Glomerular visceral epithelial cell (primary cell): ENCODE measurements around the gene KRT85.

ENCODE experiments used
- DNase-seq: peaks from one replicate; pipeline ENCODE4 v3.0.0-alpha.2; 2016; ENCODE audit errors: extremely low spot score

KRT85 gene

DNA sequence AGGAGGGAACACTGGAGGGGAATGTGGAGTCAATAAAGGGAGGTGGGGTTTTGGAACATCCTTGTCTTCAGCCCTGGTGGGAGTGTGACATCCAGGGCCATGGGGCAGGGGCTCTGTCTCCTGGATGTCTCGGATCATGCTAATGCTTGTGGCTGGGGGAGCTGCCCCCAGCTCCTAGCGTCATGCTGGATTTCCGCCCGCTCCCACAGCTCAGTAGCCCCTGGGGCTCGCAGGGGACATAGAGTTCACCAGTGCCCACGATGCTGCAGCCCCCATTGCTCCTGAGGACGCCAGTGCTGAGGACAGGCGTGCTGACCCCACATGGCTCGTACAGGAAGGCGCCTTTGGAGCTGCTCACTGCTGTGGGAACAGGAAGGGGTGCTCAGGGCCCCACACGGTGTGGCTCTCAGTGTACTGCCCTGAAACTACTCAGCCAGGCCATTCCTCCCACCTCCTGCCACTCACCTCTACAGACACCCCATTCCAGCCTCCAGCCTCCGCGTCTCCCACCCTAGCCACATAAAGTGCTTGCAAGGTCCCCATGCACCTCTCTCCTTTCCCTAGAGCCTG is 27.6 kb upstream of the KRT85 start:
- no peak for DNase-seq

DNA sequence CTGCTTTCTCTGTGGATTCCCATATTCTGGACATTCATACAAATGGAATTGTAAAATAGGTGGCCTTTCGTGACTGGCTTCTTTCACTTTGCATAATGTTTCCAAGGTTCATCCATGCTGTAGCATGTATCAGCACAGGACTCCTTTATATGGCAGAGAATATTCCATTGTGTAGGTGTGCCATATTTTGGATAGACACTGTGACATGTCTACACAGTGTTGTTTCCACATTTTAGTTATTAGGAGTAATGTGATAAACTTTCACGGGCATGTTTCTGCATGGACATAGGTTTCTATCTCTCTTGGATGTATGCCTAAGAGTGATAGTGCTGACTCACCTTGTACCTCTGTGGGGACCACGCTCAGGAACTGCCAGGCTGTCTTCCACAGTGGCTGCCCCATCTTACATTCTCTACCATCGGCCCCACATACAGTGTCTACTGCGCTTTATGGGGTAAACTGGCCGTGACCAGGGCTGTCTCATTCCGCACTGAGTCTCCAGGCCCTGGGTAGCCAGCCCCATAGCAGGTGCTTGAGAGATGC is 25.3 kb upstream of the KRT85 start:
- no peak for DNase-seq

DNA sequence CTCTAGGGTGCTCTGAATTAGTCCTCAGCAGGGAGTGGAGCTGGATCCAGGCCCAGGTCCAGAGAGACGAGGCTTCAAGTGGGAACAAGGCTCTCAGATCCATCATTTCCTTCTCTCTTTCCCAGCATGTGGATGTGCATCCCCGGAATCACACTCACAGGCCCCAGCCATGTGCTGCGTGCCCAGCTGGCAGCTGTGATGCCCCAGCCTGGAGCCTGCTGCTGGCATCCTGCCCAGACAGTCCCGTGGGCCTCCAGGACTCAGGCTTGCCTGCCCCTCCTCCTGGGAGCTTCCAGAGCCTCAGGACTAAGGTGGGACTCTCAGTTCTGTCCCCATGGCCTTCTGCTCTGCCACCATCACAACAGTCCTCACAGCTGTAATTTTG is 24.3 kb upstream of the KRT85 start:
- DNase-seq, result peak; percentile 65

DNA sequence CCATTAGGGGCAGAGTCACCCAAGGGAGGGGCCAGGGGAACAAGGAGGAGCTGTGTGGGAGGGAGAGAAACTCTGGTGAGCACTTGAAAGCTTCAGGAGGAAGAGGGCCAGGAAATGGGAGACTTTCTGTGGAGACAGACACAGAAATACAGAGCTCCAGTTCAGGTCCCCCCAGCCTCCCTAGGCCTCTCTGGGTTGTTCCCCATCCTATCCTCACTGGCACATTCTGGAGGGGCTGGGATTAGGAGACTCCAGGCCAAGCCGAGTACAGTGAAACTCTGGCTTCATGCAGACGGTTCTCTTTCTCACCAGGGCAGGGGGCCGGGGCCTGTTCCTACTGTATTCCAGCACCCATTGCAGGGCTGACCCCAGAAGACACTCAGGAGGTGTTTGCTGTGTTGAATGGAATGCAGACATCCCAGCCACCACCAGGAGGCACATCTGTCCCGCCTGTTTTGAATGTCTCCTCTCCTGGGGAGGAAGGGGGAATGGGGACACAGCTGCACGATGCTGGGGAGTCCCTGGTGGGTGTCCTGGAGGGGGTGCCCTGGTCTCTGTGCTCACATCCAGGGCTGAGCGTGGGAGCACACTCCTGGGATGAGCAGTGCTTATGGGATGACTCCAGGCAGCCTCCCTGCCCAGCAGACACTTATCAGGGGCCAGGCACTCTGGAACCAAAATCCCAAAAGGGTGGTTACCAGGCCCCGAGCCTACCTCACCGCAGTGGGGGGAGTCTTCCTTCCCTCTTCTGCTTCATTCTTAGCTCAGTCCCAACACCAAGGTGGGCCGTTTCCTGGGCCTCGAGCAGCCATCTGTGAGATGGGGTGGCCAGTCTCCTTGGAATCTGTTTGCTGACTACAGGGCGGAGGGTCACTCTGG is 23.7 kb upstream of the KRT85 start:
- peak; percentile 40 for DNase-seq

DNA sequence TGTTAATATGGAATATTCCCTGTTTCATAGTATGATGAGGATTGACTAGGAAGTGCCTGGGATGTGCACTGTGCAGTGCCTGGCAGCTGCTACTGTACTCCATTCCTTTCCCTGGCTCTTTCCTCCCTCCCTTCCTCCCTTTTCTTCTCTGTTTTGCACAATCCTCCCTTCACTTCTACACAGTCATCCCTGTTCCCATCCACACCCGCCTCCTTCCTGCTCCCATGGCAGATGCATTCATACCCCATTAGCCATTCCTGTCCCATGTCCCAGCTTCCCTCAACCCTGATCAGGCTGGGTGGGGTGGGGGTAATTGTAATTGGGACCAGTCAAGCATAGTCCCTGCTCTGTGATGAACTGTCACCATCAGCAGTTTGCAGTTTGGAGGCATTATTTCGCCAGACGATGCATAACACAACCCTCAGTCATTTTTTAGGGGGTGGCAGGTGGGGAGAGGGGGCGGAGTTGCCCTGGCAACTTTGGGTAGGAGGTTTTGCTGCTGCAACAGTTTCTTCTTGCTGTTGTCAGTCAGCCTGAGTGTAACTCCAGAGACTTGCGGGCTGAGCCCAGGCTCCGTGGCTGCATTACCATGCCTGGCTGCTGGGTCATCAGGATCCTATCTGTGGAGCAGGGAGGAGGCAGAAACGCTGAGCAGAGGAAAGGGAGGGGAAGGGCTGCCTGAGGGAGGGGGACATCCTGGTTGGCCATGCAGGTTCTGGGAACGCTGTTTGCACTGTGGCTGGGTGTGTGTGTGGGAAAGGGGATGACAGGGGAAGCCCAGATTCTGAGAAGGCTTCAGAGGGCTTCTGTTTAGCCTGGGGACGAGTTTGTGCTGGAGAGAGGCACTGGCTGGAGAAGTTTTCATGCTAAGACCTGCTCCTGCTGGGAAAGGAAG is 22.3 kb upstream of the KRT85 start:
- DNase-seq, result no peak

DNA sequence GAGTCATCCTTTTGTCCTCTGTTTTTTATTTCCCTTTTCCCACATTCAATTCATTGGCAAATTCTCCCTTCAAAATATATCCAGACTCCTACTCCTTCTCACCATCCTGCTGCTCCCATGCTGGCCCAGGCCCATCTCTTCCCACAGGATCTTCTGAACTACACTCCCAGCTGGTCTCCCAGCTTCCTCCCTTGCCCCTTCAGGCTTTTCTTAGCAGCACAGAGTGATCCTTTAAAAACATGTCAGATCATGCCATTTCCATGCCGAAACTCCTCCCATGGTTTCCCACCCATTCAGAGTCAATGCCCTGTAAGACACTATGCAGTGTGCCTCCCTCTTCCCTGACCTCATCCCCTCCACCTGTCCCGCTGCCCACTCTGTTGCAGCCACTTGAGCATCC is 20.6 kb upstream of the KRT85 start:
- DNase-seq, result no peak

DNA sequence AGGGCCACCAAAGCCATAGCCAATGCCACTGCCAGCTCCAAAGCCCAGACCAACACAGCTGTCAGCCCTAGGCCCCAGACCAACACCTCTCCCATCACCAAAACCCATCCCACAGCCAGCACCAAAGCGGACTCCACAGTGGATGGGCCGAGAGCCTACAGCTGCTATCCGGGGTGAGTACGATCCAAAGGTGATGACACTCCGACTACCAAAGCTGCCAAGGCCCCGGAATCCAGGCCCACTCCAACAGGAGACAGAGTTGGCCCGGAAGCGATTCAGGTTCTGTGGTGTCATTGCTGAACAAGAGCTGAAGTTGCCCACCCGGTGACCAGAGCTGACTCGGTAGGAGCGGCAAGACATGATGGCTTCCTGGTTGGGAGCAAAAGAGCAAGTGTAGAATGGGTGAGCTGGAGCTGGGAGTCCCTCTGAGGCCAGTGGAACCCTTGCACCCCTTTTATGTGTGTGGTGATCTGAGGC is 18.0 kb upstream of the KRT85 start, which contains the start of gene KRT84:
TSS of gene KRT84 (minus strand) at position 427 of the 477 bp plus-strand sequence. CDS start at position 360, 67 bp downstream.
- no peak for DNase-seq

DNA sequence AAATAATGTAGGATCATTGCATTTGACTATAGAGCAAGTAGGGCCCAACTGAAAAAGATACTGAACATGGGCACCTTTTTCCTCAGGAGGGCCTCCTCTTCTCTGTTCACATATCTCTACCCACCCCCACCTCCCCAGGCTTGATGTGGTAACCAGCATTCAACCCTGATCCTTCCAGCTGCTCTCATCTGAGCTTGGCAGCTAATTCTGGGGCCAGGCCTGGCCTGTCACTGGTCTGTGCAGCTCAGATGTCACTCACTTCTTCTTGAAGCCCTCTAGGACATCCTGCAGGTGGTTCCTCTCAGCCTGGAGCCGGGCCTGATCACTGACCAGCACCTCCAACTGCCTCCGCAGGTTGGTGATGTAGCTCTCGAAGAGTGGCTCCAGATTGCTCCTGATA is 16.1 kb upstream of the KRT85 start:
- no peak for DNase-seq

DNA sequence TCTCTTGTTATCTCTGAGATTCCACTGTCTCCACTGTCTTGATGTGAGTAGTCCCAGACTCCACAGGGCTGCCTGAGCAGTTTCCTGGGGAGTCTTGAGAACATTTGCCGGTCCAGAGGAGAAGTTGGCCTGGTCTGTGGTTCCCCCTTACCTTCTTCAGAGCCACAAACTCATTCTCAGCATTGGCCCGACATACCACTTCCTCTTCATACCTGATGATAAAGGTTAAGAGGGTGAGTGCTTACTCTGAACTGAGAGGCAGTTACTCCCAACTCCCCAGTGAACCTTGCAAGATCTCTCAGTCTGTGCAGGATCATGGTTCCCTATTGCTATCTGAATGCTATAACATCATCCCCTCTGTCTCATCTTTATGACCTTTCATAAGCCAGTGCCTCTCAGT is 15.6 kb upstream of the KRT85 start:
- no peak for DNase-seq

DNA sequence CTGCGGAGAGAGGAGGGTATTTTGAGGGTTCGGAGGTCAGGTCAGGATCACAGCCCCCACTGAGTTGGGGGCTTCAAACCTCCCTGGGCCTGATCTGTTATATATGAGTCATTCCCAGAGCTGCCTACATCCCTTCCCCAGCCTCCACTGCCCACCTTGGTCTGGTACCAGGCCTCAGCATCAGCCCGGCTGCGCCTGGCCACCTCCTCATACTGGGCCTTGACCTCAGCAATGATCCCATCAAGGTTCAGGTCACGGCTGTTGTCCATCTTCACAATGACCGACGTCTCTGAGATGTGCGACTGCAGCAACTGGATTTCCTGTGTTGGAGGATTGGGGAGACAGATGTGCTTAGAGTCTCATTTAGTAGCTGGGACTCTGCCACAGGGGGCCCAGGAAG is 13.9 kb upstream of the KRT85 start:
- no peak for DNase-seq

DNA sequence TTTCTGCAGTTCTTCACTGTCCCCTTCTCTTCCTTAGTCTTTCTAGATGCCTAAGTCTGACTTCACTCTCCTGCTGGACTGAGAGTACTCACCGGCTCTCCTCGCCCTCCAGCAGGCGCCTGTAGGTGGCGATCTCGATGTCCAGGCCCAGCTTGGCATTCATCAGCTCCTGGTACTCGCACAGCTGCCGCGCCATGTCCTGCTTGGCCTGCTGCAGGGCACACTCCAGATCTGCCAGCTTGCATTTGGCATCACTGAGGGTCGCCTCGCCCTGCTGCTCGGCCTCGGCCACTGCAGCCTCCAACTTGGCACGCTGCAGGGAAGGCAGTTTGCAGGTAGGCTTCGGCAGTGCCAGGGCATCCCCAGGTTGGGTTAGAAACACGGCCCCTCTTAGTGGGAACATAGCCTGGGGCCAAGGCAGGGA is 13.0 kb upstream of the KRT85 start:
- DNase-seq, result peak; percentile 43

DNA sequence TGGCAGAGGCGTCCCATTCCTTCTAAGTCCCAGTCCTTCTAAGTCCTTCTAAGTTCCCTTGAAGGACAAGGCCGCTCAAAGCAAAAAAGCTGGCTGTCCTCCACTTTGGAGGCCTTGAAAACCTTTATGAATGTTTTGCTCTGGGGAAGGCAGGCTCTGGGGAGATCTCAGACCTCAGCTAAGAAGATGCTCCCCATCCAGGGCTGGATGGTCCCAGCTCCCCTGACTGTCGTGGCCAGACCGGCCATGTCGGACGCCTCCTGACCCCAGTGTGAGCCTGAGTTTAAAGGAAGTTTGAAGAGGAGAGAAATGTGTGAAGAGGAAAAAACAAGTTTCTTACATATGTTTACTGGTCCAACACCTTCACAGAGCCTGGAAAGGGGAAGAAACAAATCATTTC is 12.3 kb upstream of the KRT85 start:
- no peak for DNase-seq

DNA sequence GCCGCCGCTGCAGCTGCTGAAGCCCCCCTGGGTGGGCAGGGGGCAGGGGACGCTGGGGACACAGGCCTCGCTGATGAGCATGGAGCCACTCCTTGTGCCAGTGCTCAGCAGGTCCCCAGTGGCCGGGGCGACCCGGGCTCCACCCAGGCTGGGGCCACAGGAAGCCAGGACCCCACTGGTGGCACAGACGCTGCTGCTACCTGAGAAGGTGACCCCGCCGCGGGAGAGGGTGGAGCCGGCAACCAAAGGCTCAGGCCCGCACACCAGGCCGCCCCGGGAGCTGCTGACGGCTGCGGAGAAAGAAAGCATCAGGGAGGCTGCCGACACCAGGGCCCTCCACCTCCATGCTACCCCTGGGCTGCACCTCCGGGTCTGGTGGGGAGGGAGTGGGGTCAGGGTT is 10.8 kb upstream of the KRT85 start:
- no peak for DNase-seq

DNA sequence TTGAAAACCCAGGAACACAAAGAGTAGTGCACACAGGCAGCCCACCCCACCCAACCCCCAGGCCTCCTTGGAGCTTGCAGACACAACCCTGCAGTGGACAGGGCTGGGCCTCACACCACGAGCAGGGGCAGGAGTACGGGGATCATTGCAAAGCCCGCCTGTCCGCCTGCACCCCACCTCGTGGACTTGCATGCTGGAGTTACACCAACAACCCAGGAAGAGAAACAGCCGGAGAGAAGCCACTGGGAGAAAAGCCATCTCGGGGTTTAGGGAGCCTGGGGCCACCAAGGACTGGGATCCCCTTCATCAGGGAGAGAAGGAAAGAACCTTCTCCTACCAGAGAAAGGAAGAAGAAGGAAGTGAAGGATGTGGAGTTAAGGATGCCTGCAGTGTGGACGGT is 10.0 kb upstream of the KRT85 start:
- no peak for DNase-seq

DNA sequence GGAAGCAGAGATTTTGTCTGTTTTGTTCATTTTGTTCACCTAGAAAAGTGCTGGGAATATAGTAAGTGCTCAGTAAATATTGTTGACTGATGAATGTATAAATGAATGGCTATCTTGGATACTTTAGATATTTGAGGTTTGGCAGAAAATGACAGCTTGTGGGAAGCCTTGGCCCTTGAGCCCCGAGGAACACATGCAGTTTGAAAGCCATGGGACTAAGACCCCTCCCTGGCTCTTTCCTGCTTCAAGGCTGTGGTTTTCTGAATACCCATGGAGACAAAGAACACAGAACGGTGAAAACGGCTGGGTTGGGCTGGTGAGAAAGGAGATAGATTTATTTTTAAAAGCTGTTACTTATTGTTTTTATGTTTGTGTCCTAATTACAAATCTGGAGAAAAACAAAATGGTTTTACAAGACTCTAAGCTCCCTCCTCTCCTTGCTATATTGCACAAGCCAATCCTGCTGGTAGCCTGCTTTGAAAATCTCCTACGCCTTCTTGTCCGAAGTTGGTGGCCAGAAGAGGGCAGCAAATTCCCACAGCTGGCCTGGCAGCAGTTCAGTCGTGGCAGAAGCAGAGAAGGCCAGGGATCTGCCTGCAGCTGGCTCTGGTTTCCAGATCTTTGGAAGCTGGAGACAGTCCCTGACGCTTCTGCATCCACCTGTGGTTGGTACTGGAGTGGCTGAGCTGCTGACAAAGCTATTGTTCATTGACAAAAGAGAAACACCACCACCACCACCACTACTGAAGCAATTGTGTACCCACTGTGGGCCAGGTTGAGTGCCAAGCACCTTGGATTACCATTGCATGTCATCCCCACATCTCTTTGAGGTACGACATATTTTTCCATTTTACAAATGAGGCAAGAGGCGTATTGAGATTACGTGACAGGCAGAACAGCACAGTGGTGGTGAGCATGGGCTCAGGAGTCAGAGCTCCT is 5.2 kb upstream of the KRT85 start:
- DNase-seq, result peak; percentile 85

DNA sequence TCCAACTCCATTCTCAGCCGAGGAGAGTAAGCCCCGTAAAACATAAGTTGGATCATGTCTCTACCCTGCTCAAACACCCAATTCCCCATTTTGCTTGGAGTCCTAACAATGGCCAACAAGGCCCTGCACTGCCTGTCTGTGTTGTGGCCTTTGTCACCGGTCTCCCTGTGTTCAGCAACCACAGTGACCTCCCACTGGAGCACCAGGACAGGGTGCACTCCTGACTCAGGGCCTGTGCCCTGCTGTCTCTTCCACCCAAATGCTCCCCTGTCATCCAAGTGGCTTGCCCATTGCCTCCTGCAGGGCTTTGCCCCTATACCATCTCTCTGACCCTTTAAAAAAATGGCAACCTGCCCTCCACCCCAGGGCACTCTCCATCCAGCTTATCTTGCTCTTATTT is 4.4 kb upstream of the KRT85 start:
- DNase-seq, result no peak

DNA sequence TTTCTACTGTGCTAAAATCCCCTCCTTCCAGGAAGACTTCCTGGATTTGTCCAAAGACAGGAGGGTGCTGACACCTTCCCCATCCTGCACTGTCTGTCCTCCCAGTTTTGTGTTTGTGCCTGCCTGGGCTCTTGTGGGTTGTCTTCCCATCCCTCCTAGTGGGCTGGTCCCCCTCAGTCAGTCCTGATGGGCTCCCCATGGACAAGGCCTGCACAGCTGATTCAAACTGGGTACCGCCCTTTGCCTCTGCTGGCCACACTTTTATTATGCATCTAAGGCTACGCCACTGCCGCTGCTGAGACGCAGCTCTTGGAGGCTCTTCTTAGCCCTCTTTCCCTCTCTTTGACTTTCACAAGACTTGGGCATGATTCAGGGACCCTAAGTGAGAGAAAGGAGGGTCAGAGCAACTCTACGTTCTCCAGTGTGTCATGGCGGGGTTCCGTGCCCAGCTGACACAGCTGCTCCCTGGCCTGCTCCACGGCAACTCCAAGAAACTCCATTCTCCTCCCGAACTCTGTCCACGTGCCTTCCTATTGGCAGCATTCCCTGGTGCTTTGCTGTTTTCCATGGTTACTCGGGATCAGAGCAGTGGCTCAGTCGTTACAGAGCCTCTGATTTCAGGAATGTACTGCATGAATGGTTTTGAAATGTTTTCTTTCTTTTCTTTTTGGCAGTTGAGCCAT is 3.8 kb upstream of the KRT85 start:
- DNase-seq, result peak; percentile 84

DNA sequence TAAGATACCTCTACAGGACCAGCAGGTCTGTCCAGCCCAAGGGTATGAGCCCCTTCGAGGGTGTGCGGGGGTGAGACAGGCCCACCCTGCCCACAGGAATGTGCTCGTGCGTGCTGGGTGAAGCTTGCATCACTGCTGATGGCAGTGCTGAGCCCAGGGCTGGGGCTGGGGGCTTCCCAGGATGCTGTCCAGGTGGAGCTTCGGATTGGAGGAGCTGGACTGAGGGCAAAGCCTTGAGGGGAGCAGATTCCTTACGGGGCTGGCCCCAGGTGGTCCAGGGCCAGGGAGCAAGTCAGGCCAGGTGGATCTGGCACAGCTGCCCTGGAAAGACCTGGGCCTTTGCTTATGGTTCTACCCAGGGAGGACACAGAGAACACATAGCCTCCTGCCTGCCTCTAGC is 2.5 kb upstream of the KRT85 start:
- DNase-seq, result no peak

DNA sequence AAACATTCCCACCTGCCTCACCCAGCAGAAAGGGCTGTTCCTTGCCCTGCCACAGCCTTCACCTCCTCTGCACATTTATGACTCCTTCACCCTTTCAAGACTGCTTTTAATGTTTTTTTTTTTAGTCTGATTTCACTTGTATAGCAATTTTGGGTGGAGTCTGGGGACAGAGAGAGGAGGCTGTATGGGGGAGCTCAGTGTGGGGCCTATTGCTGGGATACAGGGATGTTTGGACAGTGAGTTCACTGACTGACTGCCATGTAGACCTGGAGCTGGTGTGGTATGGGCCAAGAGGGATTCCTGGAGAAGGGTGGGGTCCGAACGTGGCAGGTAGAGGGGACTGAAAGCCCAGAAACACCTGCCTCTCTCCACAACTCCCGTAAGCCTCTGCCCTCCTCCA is 1.9 kb upstream of the KRT85 start:
- DNase-seq, result no peak

DNA sequence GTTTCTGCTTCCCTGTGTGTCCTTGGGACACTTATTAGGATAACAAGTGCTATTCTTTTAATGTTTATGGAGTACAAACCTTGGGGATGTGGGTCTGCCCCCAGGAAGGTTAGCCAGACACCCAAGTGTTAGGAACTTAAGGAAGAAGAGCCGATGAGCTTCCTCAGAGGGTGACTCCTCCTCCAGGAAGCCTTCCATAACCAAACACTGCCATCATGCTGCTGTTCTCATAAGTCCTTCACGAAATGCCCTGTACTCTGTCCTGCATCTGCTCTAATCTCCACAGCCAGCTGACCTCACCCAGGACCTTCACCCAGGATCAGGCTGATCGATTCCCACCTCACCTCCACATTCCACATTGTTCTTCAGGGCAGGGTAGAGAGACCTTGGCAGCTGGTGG is 1.2 kb upstream of the KRT85 start:
- no peak for DNase-seq
